Epithelial cell of proximal tubule (primary cell): Measurements from ENCODE around the gene PPA1. TPM values are rescaled to one million over a fixed set of nuclear protein-coding genes. Genes with fewer than 3 reads are reported as not detected.
"Not testable (repeated sequence)": the region's sequence is repeated elsewhere in the genome, so short reads cannot be mapped to it uniquely, and the experiment has no call there.

ENCODE experiments used
- DNase-seq: peaks from one replicate; pipeline ENCODE4 v3.0.0-alpha.2; 2011; ENCODE audit warnings: low read depth
- H3K4me3 ChIP-seq: 2 replicates; pipeline ENCODE4 v1.5.1; 2011; ENCODE audit warnings: low read depth, mild to moderate bottlenecking, low read length
- total RNA-seq: library from RNA; depleted of rRNA; stranded (reverse); fragments of >200 nt; gene quantifications from 2 replicates; pipeline ENCODE4 v1.2.3, GENCODE V29; 2015
- TF ChIP-seq, protein P1 (sequence below): conservative IDR thresholded peaks from 2 replicates; pipeline ENCODE4 v1.5.1; 2012; ENCODE audit warnings: low read depth, mild to moderate bottlenecking, low read length

PPA1 gene
- total RNA-seq, 1 donor from 2014 or later = 245 TPM

DNA sequence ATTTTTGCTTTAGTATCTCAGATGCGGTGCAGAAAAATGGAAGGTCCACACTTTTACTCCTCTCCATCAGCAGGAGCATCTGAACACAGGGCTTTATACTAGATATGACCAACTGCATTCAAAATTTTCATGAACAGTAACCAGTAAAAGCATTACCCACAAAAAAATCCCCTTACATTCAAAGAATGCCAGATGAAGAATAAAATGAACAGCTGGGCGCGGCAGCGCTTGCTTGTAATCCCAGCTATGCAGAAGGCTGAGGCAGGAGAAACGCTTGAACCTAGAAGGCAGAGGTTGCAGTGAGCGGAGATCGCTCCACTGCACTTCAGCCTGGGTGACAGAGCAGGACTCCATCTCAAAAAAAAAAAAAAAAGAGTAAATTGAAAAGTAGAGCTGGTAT is 66.0 kb downstream of the PPA1 start:
- H3K4me3 ChIP-seq = no peak overlapping the region
- no peak for DNase-seq
- TF ChIP-seq, protein P1, sequence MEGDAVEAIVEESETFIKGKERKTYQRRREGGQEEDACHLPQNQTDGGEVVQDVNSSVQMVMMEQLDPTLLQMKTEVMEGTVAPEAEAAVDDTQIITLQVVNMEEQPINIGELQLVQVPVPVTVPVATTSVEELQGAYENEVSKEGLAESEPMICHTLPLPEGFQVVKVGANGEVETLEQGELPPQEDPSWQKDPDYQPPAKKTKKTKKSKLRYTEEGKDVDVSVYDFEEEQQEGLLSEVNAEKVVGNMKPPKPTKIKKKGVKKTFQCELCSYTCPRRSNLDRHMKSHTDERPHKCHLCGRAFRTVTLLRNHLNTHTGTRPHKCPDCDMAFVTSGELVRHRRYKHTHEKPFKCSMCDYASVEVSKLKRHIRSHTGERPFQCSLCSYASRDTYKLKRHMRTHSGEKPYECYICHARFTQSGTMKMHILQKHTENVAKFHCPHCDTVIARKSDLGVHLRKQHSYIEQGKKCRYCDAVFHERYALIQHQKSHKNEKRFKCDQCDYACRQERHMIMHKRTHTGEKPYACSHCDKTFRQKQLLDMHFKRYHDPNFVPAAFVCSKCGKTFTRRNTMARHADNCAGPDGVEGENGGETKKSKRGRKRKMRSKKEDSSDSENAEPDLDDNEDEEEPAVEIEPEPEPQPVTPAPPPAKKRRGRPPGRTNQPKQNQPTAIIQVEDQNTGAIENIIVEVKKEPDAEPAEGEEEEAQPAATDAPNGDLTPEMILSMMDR = no peak

DNA sequence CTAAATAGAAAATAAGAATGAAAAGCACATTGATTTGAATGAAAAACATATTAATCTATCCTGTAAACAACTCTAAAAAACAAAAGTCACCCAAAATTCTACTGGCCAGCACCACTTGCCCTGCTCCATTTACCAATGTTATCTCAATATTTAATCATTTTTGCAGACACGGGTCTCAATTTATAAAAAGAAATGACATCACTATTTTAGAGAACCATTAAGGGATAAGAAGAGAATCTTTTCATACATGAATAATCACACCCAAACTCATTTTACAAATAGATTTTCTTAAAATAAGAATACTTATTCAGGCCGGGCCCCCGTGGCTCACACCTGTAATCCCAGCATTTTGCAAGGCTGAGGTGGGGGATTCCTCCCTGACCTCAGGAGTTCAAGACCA is 66.8 kb downstream of the PPA1 start:
- TF ChIP-seq, protein P1 = no peak
- no peak overlapping the region for H3K4me3 ChIP-seq
- no peak for DNase-seq

DNA sequence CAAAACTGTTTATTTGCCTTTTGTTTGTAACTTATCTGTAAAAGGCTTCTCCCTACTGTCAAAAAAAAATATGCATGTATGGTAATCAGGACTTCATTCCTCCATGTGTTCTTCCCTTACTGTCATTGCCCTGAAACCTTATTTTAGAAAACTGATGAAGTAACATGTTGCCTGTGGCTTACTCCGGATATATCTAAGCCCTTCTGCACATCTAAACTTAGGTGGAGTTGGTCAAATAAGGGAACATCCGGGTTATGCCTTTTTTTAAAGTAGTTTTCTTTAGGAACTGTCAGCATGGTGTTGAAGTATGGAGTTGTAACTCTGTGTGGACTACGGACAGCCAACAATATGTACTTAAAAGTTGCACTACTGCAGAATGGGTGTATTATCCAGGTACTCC is 69.1 kb downstream of the PPA1 start:
- TF ChIP-seq, protein P1 = no peak
- no peak for DNase-seq
- no peak overlapping the region for H3K4me3 ChIP-seq

DNA sequence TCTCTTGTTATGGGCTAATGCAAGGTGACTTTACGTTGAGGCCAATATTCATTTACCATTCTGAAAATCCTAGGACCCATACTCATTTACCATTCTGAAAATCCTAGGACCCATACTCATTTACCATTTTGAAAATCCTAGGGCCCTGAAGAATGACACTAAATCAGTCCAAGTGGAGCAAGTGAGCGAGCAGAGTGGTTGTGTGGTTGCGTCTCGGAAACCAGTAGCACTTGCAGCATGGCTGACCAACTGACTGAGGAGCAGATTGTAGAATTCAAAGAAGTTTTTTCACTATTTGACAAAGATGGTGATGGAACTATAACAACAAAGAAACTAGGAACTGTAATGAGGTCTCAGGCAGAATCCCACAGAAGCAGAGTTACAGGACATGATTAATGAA is 69.8 kb downstream of the PPA1 start:
- TF ChIP-seq, protein P1 = no peak

DNA sequence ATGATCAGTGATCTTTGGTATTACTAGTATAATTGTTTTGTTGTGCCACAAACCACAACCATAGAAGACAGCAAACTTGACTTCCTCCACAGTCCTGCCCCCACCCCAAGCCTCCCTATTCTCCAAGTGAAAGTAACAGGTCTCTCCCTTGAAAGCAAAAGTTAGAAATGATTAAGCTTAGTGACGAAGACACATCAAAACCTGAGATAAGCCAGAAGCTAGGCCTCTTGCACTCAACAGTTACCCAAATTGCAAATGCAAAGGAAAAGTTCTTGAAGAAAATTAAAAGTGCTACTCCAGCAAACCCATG is 70.4 kb downstream of the PPA1 start:
- no peak for DNase-seq
- TF ChIP-seq, protein P1 = no peak
- H3K4me3 ChIP-seq = no peak overlapping the region

More for the DNA sequence above, 69.8 kb downstream of the PPA1 start:
- DNase-seq = no peak
- no peak overlapping the region for H3K4me3 ChIP-seq

DNA sequence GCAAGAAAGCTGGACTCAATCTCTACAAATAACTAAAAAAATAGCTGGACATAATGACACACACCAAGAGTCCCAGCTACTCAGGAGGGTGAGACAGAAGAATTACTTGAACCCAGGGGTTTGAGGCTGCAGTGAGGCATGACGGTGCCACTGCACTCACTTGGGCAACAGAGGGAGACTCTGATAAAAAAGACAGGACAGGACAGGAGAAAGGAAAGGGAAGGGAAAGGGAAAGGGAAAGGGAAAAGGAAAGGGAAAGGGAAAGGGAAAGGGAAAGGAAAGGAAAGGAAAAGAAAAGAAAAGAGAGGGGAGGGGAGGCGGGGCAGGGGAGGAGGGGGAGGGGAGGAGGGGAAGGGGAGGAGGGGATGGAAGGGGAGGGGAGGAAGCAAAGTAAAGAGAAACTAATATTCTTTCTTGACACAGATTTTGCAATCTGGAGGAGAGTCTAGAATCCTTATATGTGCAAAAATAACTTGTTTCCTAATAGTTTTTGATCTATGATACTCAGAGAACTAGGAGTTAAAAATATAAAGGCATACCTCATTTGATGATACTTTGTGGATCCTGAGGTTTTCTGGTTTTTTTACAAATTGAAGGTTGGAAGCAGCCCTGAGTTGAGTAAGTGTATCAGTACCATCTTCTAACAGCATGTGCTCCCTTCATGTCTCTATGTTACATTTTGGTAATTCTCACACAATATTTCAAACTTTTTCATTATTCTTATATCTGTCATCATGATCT is 70.9 kb downstream of the PPA1 start:
- no peak overlapping the region for H3K4me3 ChIP-seq
- no peak for DNase-seq
- TF ChIP-seq, protein P1 = peak; percentile 11

DNA sequence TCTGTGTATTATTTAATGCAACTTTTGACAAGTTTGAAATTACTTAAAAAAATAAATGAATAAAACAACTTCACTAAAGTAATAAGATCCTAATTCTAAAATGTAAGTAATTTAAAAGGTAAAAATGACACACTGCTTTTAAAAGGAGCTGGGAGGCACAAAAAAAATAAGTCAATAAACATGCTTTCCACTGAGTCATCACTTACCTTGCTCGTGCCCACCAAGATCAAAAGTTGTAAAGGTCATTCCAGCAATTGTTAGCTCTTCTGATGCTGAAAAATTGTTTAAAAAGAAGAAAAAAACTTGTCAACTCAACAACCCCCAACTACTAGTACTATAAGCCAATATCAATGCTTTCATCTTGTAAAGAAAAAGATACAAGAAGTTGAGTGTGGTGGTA is 72.4 kb downstream of the PPA1 start:
- TF ChIP-seq, protein P1 = no peak
- no peak overlapping the region for H3K4me3 ChIP-seq
- no peak for DNase-seq

DNA sequence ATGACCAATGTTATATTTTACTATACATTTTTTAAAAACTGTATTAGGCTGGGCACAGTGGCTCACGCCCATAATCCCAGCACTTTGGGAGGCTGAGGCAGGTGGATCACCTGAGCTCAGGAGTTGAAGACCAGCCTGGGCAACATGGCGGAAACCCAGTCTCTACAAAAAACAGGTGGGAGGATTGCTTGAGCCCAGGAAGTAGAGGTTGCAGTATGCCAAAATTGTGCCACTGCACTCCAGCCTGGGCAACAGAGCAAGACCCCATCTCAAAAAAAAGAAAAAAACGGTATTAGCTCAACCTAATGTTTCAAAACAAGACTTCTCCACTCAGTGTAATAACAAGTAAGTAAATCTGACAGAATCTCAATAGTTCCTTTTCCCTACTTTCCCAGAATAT is 73.9 kb downstream of the PPA1 start:
- DNase-seq, H3K4me3 ChIP-seq: not testable (repeated sequence)
